HCT116 (cell line): ENCODE data around the gene RPL38. TPM values are rescaled to one million over a fixed set of nuclear protein-coding genes. Genes with fewer than 3 reads are reported as not detected.

Experiments used
- ATAC-seq: fragments of 200-7000 bp; cut with Tn5 transposase; 2 replicates; pipeline ENCODE4 v1.9.1; 2020; ENCODE audit warnings: mild to moderate bottlenecking, moderate library complexity
- BruUV-seq: library from RNA; stranded (reverse); fragments of 400-500 nt; replicated peaks from 2 replicates; lab custom pipeline; 2021; lab: Mats Ljungman, UMichigan
- CTCF ChIA-PET: fragments of 300-600 bp; sonication (Branson Sonifier 250); formaldehyde crosslinking; loops from one replicate; lab custom pipeline; 2021; ENCODE audit warnings: antibody characterized with exemption; lab: Charles Lee
- POLR2A ChIA-PET: fragments of 300-600, 350-600 bp; sonication (Branson Sonifier 250); formaldehyde crosslinking; loops from one replicate; lab custom pipeline; 2021; ENCODE audit warnings: antibody characterized with exemption; lab: Charles Lee
- RAD21 ChIA-PET, 2 experiments: fragments of 300-600 bp; sonication (Branson Sonifier 250); formaldehyde crosslinking; loops; one replicate each; lab custom pipeline; 2023; ENCODE audit warnings: low total read pairs in 2 of 2; ENCODE audit not compliant: uncharacterized antibody in 2 of 2, unreplicated experiment in 2 of 2, low non-redundant PET in 1 of 2; lab: Charles Lee
- DNase-seq: peaks from one replicate; pipeline ENCODE4 v3.0.0-alpha.2; 2010; ENCODE audit warnings: low read depth, low spot score
- H2AFZ ChIP-seq: fragments of 200-600 bp; shearing (Covaris generic), sonication (generic); 2 replicates; pipeline ENCODE4 v1.6.1; 2017; ENCODE audit warnings: low read depth, mixed run types, mixed read lengths, antibody characterized with exemption, low read length; ENCODE audit not compliant: poor library complexity, severe bottlenecking
- H3K27ac ChIP-seq: 2 replicates; pipeline ENCODE4 v1.5.1; 2012; ENCODE audit warnings: low read depth, low read length
- H3K27me3 ChIP-seq: fragments of 200-600 bp; sonication (generic); 2 replicates; pipeline ENCODE4 v1.6.1; 2016; ENCODE audit warnings: mixed run types, low read length, mixed read lengths; ENCODE audit not compliant: insufficient read depth
- H3K36me3 ChIP-seq, 2 experiments: fragments of 200-500 bp in 1 of 2; fragments of 200-600 bp in 1 of 2; sonication (Bioruptor generic) in 1 of 2; sonication (generic) in 1 of 2; 2 replicates each; pipeline versions ENCODE4 v1.5.1 to v1.6.1; 2014 to 2016; ENCODE audit warnings: low read length in 2 of 2, inconsistent platforms in 1 of 2, mixed read lengths in 1 of 2, mixed run types in 1 of 2; ENCODE audit not compliant: insufficient read depth in 2 of 2, control insufficient read depth in 1 of 2
- H3K4me1 ChIP-seq, 2 experiments: fragments of 200-600 bp in 1 of 2; sonication (generic) in 1 of 2; 2 replicates each; pipeline versions ENCODE4 v1.5.1 to v1.6.1; 2012 to 2017; ENCODE audit warnings: low read length in 2 of 2, inconsistent platforms in 1 of 2, mild to moderate bottlenecking in 1 of 2, mixed read lengths in 1 of 2, mixed run types in 1 of 2, moderate library complexity in 1 of 2; ENCODE audit not compliant: insufficient read depth in 2 of 2, control insufficient read depth in 1 of 2
- H3K4me2 ChIP-seq: fragments of 200-600 bp; sonication (generic); 2 replicates; pipeline ENCODE4 v1.6.1; 2017; ENCODE audit warnings: mixed run types, low read length, mixed read lengths
- H3K4me3 ChIP-seq, 2 experiments: fragments of 200-600 bp in 1 of 2; sonication (generic) in 1 of 2; replicated peaks in 1 of 2; 2 replicates each; pipeline ENCODE4 v1.5.1; 2011 to 2016; ENCODE audit warnings: low read length in 2 of 2, control low read depth in 1 of 2, low read depth in 1 of 2, mild to moderate bottlenecking in 1 of 2, mixed read lengths in 1 of 2, mixed run types in 1 of 2
- H3K79me2 ChIP-seq: fragments of 200-600 bp; sonication (generic); 2 replicates; pipeline ENCODE4 v1.6.1; 2017; ENCODE audit warnings: mild to moderate bottlenecking, mixed run types, low read length, moderate library complexity, mixed read lengths; ENCODE audit not compliant: insufficient read depth
- H3K9ac ChIP-seq: fragments of 200-600 bp; sonication (generic); 2 replicates; pipeline ENCODE4 v1.6.1; 2016; ENCODE audit warnings: low read length, mixed read lengths
- H3K9me2 ChIP-seq: fragments of 200-600 bp; sonication (generic), shearing (Covaris generic); 2 replicates; pipeline ENCODE4 v1.6.1; 2017; ENCODE audit warnings: mixed run types, mild to moderate bottlenecking, moderate library complexity; ENCODE audit not compliant: insufficient read depth
- H3K9me3 ChIP-seq, 2 experiments: fragments of 200-500 bp in 1 of 2; fragments of 200-600 bp in 1 of 2; sonication (Bioruptor generic) in 1 of 2; sonication (generic) in 1 of 2; 2 replicates each; pipeline ENCODE4 v1.6.1; 2014 to 2017; ENCODE audit warnings: low read length in 2 of 2, mixed read lengths in 2 of 2, inconsistent platforms in 1 of 2, low read depth in 1 of 2, mild to moderate bottlenecking in 1 of 2, mixed run types in 1 of 2, moderate library complexity in 1 of 2; ENCODE audit not compliant: control insufficient read depth in 1 of 2, insufficient read depth in 1 of 2
- H4K20me1 ChIP-seq: fragments of 200-600 bp; sonication (generic), shearing (Covaris generic); 2 replicates; pipeline ENCODE4 v1.6.1; 2017; ENCODE audit warnings: mixed run types, mild to moderate bottlenecking, moderate library complexity; ENCODE audit not compliant: insufficient read depth
- CBX3 ChIP-seq: IDR thresholded peaks from 2 replicates; pipeline ENCODE4 v1.6.1; 2012; ENCODE audit warnings: low read depth
- CTCF ChIP-seq, 3 experiments: fragments of 200-600 bp in 1 of 3; sonication (generic) in 1 of 3; IDR thresholded peaks in 2 of 3; conservative IDR thresholded peaks in 1 of 3; 2 replicates each; pipeline ENCODE4 v1.5.1; 2012 to 2017; ENCODE audit warnings: low read depth in 2 of 3, low read length in 2 of 3, antibody characterized with exemption in 1 of 3, borderline replicate concordance in 1 of 3, control low read depth in 1 of 3, mild to moderate bottlenecking in 1 of 3, mixed read lengths in 1 of 3, mixed run types in 1 of 3, moderate library complexity in 1 of 3; ENCODE audit not compliant: insufficient read depth in 1 of 3
- EGR1 ChIP-seq: IDR thresholded peaks from 2 replicates; pipeline ENCODE4 v1.6.1; 2012; ENCODE audit warnings: low read depth
- FOSL1 ChIP-seq: IDR thresholded peaks from 2 replicates; pipeline ENCODE4 v1.6.1; 2012; ENCODE audit warnings: low read depth
- JUND ChIP-seq: IDR thresholded peaks from 2 replicates; pipeline ENCODE4 v1.6.1; 2012
- REST ChIP-seq: IDR thresholded peaks from 2 replicates; pipeline ENCODE4 v1.6.1; 2012; ENCODE audit warnings: low read depth
- ZNF274 ChIP-seq: fragments of 200-500 bp; sonication (Bioruptor generic); IDR thresholded peaks from 2 replicates; pipeline ENCODE4 v1.6.1; 2014; ENCODE audit warnings: mild to moderate bottlenecking, low read depth, low read length, inconsistent platforms
- intact Hi-C: fragments of 100-400 bp; cut with micrococcal nuclease; formaldehyde crosslinking; loops from 2 replicates; pipeline ENCODE4 v1.10.0; 2022
- total RNA-seq: library from RNA; stranded (reverse); gene quantifications from one replicate; pipeline ENCODE4 v1.2.1, GENCODE V29; 2021; ENCODE audit not compliant: unreplicated experiment

The RPL38 gene
- total RNA-seq, 1 experiment from 2014 or later, result 1,628 TPM

DNA sequence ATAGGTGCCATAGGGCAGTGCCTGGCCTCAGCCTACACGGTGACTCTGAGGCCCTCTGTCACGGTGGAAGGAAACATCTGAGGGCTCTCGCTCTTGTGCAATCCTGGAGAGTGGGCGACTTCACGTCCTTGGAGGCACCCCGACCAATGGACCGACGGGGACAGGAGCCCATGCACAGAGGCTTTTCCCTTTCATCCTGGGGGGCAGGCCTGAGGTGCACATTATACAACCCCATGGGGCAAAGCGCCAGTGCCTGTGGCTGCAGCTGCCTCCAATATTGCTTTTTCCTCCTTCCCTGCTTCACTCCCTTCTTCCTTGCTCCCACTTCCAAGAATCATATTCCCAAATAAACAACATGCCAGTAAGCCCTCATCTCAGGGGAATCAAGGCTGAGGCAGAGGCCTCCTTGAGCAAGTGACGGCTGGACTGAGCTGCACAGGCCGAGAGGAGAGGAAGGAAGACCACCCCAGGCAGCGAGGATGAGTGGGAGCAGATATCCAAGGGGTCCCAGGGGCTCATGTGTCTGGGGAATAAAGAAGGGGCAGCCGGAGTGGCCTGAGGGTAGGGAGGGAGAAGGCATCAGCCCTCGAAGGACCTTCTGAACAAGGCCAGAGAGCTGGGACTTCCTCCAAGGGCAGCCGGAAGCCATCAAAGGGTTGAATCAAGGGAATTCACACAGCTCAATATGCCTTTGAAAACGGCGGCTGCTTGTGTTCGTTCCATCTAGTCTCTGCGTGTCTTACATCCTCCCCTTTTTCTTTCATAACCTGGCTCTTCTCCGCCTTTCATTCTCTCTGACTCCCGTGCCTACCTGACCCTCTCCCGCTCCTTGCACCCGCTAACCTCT, 42.6 kb upstream of the RPL38 start:
- ChIA-PET CTCF (no interaction called here), POLR2A (no interaction called here), RAD21 (no interaction called here)
- no peak for TF ChIP-seq EGR1
- no peak for TF ChIP-seq CTCF (IDR thresholded peaks at IDR 0.05 in 2 of 3, conservative IDR thresholded peaks at IDR 0.05 in 1 of 3; ENCODE audit: borderline replicate concordance in 1 of 3, insufficient read depth in 1 of 3, low read depth in 2 of 3, low read length in 2 of 3)
- TF ChIP-seq JUND, result no peak
- TF ChIP-seq REST, result no peak
- no peak for TF ChIP-seq ZNF274
- TF ChIP-seq FOSL1, result no peak
- no peak for TF ChIP-seq CBX3
- Histone ChIP-seq H3K4me2 (no peak overlapping the region), H3K9me2 (no peaks in the 10 kb centered on the region), H3K27ac (no peak overlapping the region), H3K9ac (no peak overlapping the region), H3K9me3 (no peaks in the 10 kb centered on the region), H3K79me2 (no peaks in the 10 kb centered on the region), H3K27me3 (peaks cover 24% of the 10 kb centered on the region; the same call in 1 of the 2 replicates), H3K4me1 (no peaks in the 10 kb centered on the region), H2AFZ (no peak overlapping the region), H4K20me1 (no peaks in the 10 kb centered on the region), H3K4me3 (no peak overlapping the region), H3K36me3 (no peaks in the 10 kb centered on the region)
- no peak for DNase-seq
- intact Hi-C loops, result no loop called here
- no TSS peak for BruUV-seq
- no peak for ATAC-seq
